ENCODE results near the gene ZNF160.

Gene ZNF160

GRCh38 chr19:53076984-53077383, 26.2 kb downstream of the ZNF160 start:
- H3K27me3 ChIP-seq (ENCODE audit: insufficient read depth, low read length, poor library complexity) = no peaks in the 10 kb centered on the region
- H3K4ac ChIP-seq (ENCODE audit: low read depth, low read length) = no peak overlapping the region
- no peak overlapping the region for H3K9ac ChIP-seq (ENCODE audit: low read length)
- no peak overlapping the region for H2BK15ac ChIP-seq (replicated peaks; ENCODE audit: low read depth)
- H3K18ac ChIP-seq (ENCODE audit: low read length) = no peak overlapping the region
- H3K56ac ChIP-seq (ENCODE audit: low read length) = no peak overlapping the region
- no peaks in the 10 kb centered on the region for H3K79me2 ChIP-seq (ENCODE audit: control insufficient read depth, insufficient read depth, low read length)
- no peak overlapping the region for H3K23ac ChIP-seq (ENCODE audit: low read length)
- H3K4me2 ChIP-seq (ENCODE audit: low read length) = no peak overlapping the region
- H2AK5ac ChIP-seq (ENCODE audit: low read length) = no peak overlapping the region
- WGBS (ENCODE audit: extremely low coverage, insufficient coverage, low lambda C conversion rate) = no CpG with 5 or more reads among the region's 10 CpGs
- no peak overlapping the region for H2BK5ac ChIP-seq (ENCODE audit: low read length)
- no peak overlapping the region for H2BK120ac ChIP-seq (ENCODE audit: low read depth, low read length)
- peak; percentile 95 for DNase-seq
- no peak overlapping the region for H4K8ac ChIP-seq (ENCODE audit: low read depth, low read length)
- no peak overlapping the region for H3K4me3 ChIP-seq (ENCODE audit: low read length)
- peaks cover 2% of the 10 kb centered on the region for H3K79me1 ChIP-seq (ENCODE audit: low read length)
- peaks cover 4% of the 10 kb centered on the region for H3K36me3 ChIP-seq (ENCODE audit: control insufficient read depth, insufficient read depth, low read length)
- H4K5ac ChIP-seq (ENCODE audit: low read length) = no peak overlapping the region
- H3K4me1 ChIP-seq (ENCODE audit: control insufficient read depth, low read depth, low read length) = no peaks in the 10 kb centered on the region
- no peak overlapping the region for H3K27ac ChIP-seq (ENCODE audit: low read depth, low read length)

- Histone ChIP-seq H2BK5ac (ENCODE audit: low read length) (no peak overlapping the region), H3K56ac (ENCODE audit: low read length) (no peak overlapping the region), H2BK120ac (ENCODE audit: low read depth, low read length) (no peak overlapping the region), H3K23ac (ENCODE audit: low read length) (no peak overlapping the region), H4K5ac (ENCODE audit: low read length) (no peak overlapping the region), H3K36me3 (ENCODE audit: control insufficient read depth, insufficient read depth, low read length) (peaks cover 23% of the 10 kb centered on the region), H3K79me2 (ENCODE audit: control insufficient read depth, insufficient read depth, low read length) (no peaks in the 10 kb centered on the region), H3K9ac (ENCODE audit: low read length) (no peak overlapping the region), H3K4me2 (ENCODE audit: low read length) (no peak overlapping the region), H3K27me3 (ENCODE audit: insufficient read depth, low read length, poor library complexity) (no peaks in the 10 kb centered on the region), H2BK15ac (replicated peaks; ENCODE audit: low read depth) (no peak overlapping the region), H4K8ac (ENCODE audit: low read depth, low read length) (no peak overlapping the region), H3K4me1 (ENCODE audit: control insufficient read depth, low read depth, low read length) (no peaks in the 10 kb centered on the region), H2AK5ac (ENCODE audit: low read length) (no peak overlapping the region), H3K4me3 (ENCODE audit: low read length) (peak overlapping the region; percentile 19), H3K27ac (ENCODE audit: low read depth, low read length) (no peak overlapping the region), H3K4ac (ENCODE audit: low read depth, low read length) (no peak overlapping the region), H3K79me1 (ENCODE audit: low read length) (no peaks in the 10 kb centered on the region), H3K18ac (ENCODE audit: low read length) (no peak overlapping the region)
- WGBS (ENCODE audit: extremely low coverage, insufficient coverage, low lambda C conversion rate) = no CpG with 5 or more reads among the region's 5 CpGs
- no peak for DNase-seq
Observed at GRCh38 chr19:53068834-53069233, 34.4 kb downstream of the ZNF160 start.

- no peak overlapping the region for H3K27ac ChIP-seq (ENCODE audit: low read depth, low read length)
- H3K27me3 ChIP-seq (ENCODE audit: insufficient read depth, low read length, poor library complexity) = no peaks in the 10 kb centered on the region
- no peak overlapping the region for H2AK5ac ChIP-seq (ENCODE audit: low read length)
- no peaks in the 10 kb centered on the region for H3K79me2 ChIP-seq (ENCODE audit: control insufficient read depth, insufficient read depth, low read length)
- no peak overlapping the region for H3K56ac ChIP-seq (ENCODE audit: low read length)
- no peak overlapping the region for H3K9ac ChIP-seq (ENCODE audit: low read length)
- H3K23ac ChIP-seq (ENCODE audit: low read length) = no peak overlapping the region
- H2BK15ac ChIP-seq (replicated peaks; ENCODE audit: low read depth) = no peak overlapping the region
- H2BK120ac ChIP-seq (ENCODE audit: low read depth, low read length) = no peak overlapping the region
- no peak overlapping the region for H4K5ac ChIP-seq (ENCODE audit: low read length)
- no peak overlapping the region for H3K4me2 ChIP-seq (ENCODE audit: low read length)
- no peaks in the 10 kb centered on the region for H3K79me1 ChIP-seq (ENCODE audit: low read length)
- H3K4me3 ChIP-seq (ENCODE audit: low read length) = peak overlapping the region; percentile 16
- H2BK5ac ChIP-seq (ENCODE audit: low read length) = no peak overlapping the region
- WGBS (ENCODE audit: extremely low coverage, insufficient coverage, low lambda C conversion rate) = no CpG with 5 or more reads among the region's 4 CpGs
- no peak overlapping the region for H3K4ac ChIP-seq (ENCODE audit: low read depth, low read length)
- H3K36me3 ChIP-seq (ENCODE audit: control insufficient read depth, insufficient read depth, low read length) = peaks cover 21% of the 10 kb centered on the region
- no peak overlapping the region for H3K18ac ChIP-seq (ENCODE audit: low read length)
- no peaks in the 10 kb centered on the region for H3K4me1 ChIP-seq (ENCODE audit: control insufficient read depth, low read depth, low read length)
- H4K8ac ChIP-seq (ENCODE audit: low read depth, low read length) = no peak overlapping the region
- no peak for DNase-seq
Observed at GRCh38 chr19:53068199-53068598, 35.0 kb downstream of the ZNF160 start.

GRCh38 chr19:53057904-53058580, 45.2 kb downstream of the ZNF160 start:
- Histone ChIP-seq H3K79me1 (ENCODE audit: low read length) (no peaks in the 10 kb centered on the region), H3K36me3 (ENCODE audit: control insufficient read depth, insufficient read depth, low read length) (no peaks in the 10 kb centered on the region), H4K5ac (ENCODE audit: low read length) (no peak overlapping the region), H2BK120ac (ENCODE audit: low read depth, low read length) (no peak overlapping the region), H4K8ac (ENCODE audit: low read depth, low read length) (no peak overlapping the region), H3K4me2 (ENCODE audit: low read length) (peak overlapping the region; percentile 4), H3K9ac (ENCODE audit: low read length) (peak overlapping the region; percentile 29), H3K18ac (ENCODE audit: low read length) (no peak overlapping the region), H3K23ac (ENCODE audit: low read length) (no peak overlapping the region), H3K4me3 (ENCODE audit: low read length) (no peak overlapping the region), H3K27me3 (ENCODE audit: insufficient read depth, low read length, poor library complexity) (no peaks in the 10 kb centered on the region), H3K27ac (ENCODE audit: low read depth, low read length) (no peak overlapping the region), H3K56ac (ENCODE audit: low read length) (peak overlapping the region; percentile 67), H3K79me2 (ENCODE audit: control insufficient read depth, insufficient read depth, low read length) (no peaks in the 10 kb centered on the region), H3K4me1 (ENCODE audit: control insufficient read depth, low read depth, low read length) (no peaks in the 10 kb centered on the region), H3K4ac (ENCODE audit: low read depth, low read length) (no peak overlapping the region), H2AK5ac (ENCODE audit: low read length) (no peak overlapping the region), H2BK5ac (ENCODE audit: low read length) (no peak overlapping the region), H2BK15ac (replicated peaks; ENCODE audit: low read depth) (no peak overlapping the region)
- peak; percentile 67 for DNase-seq
- WGBS (ENCODE audit: extremely low coverage, insufficient coverage, low lambda C conversion rate) = no CpG with 5 or more reads among the region's 59 CpGs

- Histone ChIP-seq H3K4me1 (ENCODE audit: control insufficient read depth, low read depth, low read length) (no peaks in the 10 kb centered on the region), H2AK5ac (ENCODE audit: low read length) (no peak overlapping the region), H3K4me2 (ENCODE audit: low read length) (no peak overlapping the region), H3K36me3 (ENCODE audit: control insufficient read depth, insufficient read depth, low read length) (no peaks in the 10 kb centered on the region), H3K56ac (ENCODE audit: low read length) (no peak overlapping the region), H4K8ac (ENCODE audit: low read depth, low read length) (no peak overlapping the region), H3K4ac (ENCODE audit: low read depth, low read length) (no peak overlapping the region), H2BK15ac (replicated peaks; ENCODE audit: low read depth) (no peak overlapping the region), H3K23ac (ENCODE audit: low read length) (no peak overlapping the region), H3K18ac (ENCODE audit: low read length) (no peak overlapping the region), H3K9ac (ENCODE audit: low read length) (no peak overlapping the region), H4K5ac (ENCODE audit: low read length) (no peak overlapping the region), H3K4me3 (ENCODE audit: low read length) (no peak overlapping the region), H2BK5ac (ENCODE audit: low read length) (no peak overlapping the region), H3K79me1 (ENCODE audit: low read length) (no peaks in the 10 kb centered on the region), H2BK120ac (ENCODE audit: low read depth, low read length) (no peak overlapping the region), H3K79me2 (ENCODE audit: control insufficient read depth, insufficient read depth, low read length) (no peaks in the 10 kb centered on the region), H3K27ac (ENCODE audit: low read depth, low read length) (no peak overlapping the region), H3K27me3 (ENCODE audit: insufficient read depth, low read length, poor library complexity) (no peaks in the 10 kb centered on the region)
- WGBS (ENCODE audit: extremely low coverage, insufficient coverage, low lambda C conversion rate) = no CpG with 5 or more reads among the region's 2 CpGs
- peak; percentile 28 for DNase-seq
Observed at GRCh38 chr19:53055117-53055516, 48.1 kb downstream of the ZNF160 start.

- H3K27ac ChIP-seq (ENCODE audit: low read depth, low read length) = no peak overlapping the region
- no peak for DNase-seq
- H2AK5ac ChIP-seq (ENCODE audit: low read length) = no peak overlapping the region
- H3K23ac ChIP-seq (ENCODE audit: low read length) = no peak overlapping the region
- H3K27me3 ChIP-seq (ENCODE audit: insufficient read depth, low read length, poor library complexity) = no peaks in the 10 kb centered on the region
- H2BK120ac ChIP-seq (ENCODE audit: low read depth, low read length) = no peak overlapping the region
- H3K4me3 ChIP-seq (ENCODE audit: low read length) = no peak overlapping the region
- no peak overlapping the region for H4K5ac ChIP-seq (ENCODE audit: low read length)
- no peaks in the 10 kb centered on the region for H3K79me2 ChIP-seq (ENCODE audit: control insufficient read depth, insufficient read depth, low read length)
- no peaks in the 10 kb centered on the region for H3K4me1 ChIP-seq (ENCODE audit: control insufficient read depth, low read depth, low read length)
- no peak overlapping the region for H3K18ac ChIP-seq (ENCODE audit: low read length)
- H4K8ac ChIP-seq (ENCODE audit: low read depth, low read length) = no peak overlapping the region
- H3K9ac ChIP-seq (ENCODE audit: low read length) = no peak overlapping the region
- no peak overlapping the region for H3K4me2 ChIP-seq (ENCODE audit: low read length)
- H3K4ac ChIP-seq (ENCODE audit: low read depth, low read length) = no peak overlapping the region
- no peak overlapping the region for H2BK5ac ChIP-seq (ENCODE audit: low read length)
- H3K36me3 ChIP-seq (ENCODE audit: control insufficient read depth, insufficient read depth, low read length) = no peaks in the 10 kb centered on the region
- no peaks in the 10 kb centered on the region for H3K79me1 ChIP-seq (ENCODE audit: low read length)
- H2BK15ac ChIP-seq (replicated peaks; ENCODE audit: low read depth) = no peak overlapping the region
- no peak overlapping the region for H3K56ac ChIP-seq (ENCODE audit: low read length)
- WGBS (ENCODE audit: extremely low coverage, insufficient coverage, low lambda C conversion rate) = no CpG with 5 or more reads among the region's 2 CpGs
Observed at GRCh38 chr19:53047379-53047778, 55.8 kb downstream of the ZNF160 start.
